SIG-M5 (cell line): ENCODE data around the gene ALKBH3.

Source experiments
- DNase-seq: peaks from one replicate; lab custom pipeline; 2025; lab: John Stamatoyannopoulos, UW

The ALKBH3 gene

DNA sequence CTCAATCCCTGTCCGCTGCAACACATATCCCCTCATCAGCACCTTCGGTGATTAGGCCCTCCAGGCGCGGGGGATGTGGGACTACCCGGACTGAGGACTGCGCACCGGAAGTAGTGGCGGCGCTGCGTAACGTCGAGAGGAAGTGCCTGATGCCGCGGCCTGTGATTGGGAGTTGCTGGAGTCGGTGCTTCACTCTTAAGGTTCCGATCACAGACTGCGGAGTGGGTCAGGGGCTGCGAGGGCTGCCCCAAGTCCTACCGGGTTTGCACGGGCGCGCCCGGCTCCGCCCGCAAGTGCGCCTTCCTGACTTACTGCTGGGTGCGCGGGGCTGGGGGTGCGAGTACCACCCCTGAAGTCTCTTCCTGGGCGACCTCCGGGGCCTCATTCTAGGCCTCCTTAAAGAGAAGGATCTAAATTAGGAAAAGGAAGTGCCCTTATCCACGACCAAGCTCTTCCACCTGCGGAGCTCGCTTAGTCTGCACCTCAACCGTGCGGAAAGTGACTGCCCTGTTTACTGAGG lies at the start of gene ALKBH3:
TSS of gene ALKBH3 (plus strand) at position 192 of the 520 bp plus-strand sequence. CDS start 1,822 bp downstream, outside the sequence.
- DNase-seq = peak; percentile 46

DNA sequence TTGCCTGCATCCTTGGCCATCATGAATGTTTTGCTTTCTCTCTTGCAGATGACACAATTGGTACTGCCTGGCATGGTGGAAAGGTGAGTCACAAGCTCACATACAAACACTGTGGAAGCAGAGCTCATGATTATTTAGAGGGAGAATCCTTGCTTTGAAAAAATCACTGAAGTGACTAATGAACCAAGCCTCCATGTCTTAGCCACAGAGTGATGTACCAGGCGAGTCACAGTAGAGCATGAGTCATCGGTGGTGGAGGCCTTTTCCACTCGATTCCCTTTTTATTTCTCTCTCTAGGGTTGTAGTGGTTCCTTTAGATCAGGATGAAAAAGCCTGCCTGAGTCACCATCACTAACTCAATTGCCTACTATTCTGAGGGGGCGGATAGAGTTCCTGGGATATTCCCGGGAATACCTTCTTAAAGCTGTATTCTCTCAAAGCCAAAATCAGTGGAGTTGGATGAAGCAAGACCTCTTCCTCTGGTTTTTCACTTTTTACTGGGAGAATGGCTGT lies 49.6 kb upstream of the ALKBH3 start:
- no peak for DNase-seq

DNA sequence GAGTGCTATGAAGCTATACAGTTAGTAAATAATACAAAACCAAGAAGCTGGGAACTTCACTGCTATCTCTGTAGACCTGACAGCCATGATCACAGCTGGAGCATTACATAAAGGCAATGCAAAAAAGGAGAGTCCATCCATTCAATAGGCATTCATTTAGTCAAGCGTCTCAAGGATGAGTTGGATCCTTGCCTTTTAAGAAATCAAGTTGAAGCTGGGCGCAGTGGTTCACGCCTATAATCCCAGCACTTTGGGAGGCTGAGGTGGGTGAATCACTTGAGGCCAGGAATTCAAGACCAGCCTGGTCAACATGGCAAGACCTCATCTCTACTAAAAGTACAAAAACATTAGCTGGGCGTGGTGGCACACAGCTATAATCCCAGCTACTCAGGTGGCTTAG lies 48.1 kb upstream of the ALKBH3 start:
- no peak for DNase-seq

DNA sequence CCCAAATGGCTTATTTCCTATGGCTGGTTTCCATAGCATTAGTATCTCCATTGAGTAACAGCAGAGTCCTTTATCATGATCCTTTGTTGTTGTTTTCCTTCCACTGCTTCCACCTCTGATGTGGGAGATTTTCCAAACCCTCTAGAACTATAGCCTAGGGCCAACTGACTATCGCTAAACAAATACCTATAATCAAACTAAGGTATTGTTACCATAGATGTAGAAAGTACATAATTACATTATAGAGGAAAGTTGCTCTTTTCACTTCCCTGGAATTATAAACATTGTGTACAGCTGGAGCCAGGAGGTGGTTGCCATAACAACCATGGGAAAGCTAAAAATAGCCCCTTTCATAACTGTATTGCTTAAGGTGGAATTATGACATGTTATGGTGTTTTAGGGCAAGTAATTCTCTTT lies 47.0 kb upstream of the ALKBH3 start:
- DNase-seq = no peak

DNA sequence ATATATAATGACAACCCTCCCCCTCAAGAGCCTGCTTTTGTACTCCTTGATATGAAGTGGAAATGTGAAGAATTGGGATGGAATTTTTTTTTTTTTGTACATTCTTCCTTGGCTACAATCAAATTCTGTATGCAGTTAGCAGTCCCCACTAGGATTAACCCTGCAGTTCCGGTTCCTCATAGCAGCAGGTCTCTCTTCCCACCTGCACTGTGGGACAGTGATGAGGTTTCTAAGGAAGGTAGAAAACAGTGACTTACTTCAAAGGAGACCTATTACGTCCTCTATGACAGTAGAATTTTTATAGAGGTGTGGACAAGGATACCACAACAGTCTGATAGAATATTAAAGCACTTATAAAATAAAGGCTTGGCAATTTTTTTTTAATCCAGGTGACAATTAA lies 46.3 kb upstream of the ALKBH3 start:
- DNase-seq = no peak

DNA sequence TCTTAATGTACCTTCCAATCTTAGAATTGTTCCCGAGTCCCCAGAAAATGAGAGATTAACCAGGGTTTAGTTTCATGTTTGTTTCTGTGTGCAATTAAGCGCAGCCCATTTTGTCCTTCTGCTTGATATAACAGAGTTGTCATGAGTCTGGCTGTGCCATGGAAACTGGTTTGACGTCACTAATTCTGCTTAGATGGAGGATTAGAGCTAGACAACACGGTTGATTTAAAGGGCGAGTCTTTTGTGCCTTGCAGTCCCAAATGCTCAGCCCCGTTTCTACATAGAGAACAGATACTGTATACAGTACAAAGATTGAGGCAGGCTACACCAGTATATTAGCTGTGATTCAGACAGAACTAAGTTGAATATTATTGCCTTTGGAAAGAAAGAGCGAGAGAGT lies 45.5 kb upstream of the ALKBH3 start:
- DNase-seq = no peak

DNA sequence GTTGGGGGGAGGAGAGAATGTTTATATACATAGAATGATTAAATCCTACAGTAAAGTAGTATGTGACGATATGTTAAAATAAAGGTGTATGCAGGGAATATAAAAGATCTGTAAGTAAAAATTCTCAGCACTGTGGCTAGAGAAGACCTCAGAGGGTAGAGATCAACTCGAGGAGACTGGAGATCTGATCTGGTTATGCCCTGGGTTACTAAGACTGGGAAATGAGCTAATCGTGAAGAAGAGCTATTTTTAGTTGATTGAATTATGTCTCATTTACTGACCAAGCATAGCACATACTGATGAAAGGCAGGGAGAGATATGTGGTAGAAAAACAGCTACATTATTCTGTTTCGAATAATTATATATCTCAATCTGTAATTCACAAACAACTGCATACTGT lies 42.8 kb upstream of the ALKBH3 start:
- no peak for DNase-seq

DNA sequence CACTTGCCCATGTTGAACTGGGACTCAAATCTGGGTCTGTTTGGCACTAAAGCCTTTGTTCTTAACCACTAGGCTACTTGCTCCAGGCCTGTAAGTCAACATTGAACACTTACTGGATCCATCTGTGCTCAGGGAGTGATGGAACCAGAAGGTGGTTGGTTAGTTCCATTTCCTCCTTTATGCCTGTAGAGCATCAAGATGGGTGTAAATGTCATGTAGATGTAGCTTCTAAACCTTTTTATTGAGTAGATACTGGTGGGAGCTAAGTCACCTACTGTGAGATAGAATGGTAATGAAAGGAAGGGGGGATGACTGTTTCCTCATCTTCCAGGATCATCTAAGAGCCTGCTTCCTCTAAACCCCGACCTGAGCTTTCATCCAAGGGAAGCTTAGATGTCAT lies 38.6 kb upstream of the ALKBH3 start:
- DNase-seq = no peak

DNA sequence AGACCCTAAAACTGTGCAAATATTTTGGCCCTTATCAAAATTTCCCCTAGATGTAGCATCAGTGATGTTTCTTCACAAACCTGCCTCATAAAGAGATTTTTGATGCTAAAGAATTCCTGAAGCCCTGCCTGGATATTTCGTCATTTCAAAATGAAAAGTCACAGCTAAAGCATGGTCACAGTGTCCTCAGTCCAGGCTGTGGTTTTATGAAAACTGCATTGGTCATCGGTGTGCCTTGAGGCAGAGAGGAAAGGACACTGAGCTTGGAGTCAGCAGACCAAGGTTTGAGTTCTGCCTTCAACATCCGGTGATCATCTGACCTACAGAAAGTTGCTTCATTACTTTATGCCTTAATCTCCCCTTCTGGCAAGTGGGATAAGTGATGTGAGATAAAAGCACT lies 34.8 kb upstream of the ALKBH3 start:
- no peak for DNase-seq

DNA sequence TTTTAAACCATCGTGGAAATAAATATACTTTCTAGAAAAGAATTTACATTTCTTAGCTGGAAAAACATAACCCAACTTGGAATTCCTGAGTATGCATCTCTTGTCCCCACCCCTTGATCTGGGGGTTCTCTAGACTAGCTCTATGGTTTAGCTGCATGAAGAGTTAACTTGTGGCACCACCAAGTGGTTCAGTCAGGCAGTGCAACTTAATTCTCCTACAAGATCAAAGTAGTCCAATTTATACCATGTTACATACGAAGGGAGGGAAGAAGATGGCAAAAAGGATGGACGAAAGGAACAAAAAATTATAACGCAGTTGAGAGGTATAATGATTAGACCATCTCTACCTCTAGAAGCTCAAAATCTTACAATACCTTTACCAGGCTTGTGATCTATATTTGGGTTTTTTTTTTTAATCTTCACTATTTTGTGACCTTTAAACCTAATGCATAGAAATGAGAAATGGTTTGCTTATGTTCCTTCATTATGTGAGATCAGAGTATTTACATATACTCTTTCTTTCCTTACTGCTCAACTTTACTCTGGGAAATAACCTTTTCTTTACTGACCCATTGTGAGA lies 28.5 kb upstream of the ALKBH3 start:
- DNase-seq = no peak

DNA sequence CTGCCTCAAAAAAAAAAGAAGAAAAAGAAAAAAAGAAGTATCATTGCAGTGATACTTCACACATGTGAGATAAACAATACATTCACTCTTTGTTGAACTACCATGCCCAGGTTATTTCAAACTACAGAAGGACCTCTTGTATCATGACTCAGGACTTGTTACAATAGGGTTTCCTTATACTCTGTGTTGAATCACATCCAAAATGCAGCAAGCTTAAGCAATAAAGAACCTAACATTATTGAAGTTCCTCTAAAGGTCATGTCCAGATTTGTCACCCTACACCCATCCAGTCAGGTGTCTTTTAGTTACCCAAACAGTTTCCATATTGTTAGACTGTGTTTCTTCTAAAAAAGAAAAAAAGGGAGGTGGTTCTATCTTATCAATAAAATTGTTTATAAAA lies 26.9 kb upstream of the ALKBH3 start:
- DNase-seq = no peak

DNA sequence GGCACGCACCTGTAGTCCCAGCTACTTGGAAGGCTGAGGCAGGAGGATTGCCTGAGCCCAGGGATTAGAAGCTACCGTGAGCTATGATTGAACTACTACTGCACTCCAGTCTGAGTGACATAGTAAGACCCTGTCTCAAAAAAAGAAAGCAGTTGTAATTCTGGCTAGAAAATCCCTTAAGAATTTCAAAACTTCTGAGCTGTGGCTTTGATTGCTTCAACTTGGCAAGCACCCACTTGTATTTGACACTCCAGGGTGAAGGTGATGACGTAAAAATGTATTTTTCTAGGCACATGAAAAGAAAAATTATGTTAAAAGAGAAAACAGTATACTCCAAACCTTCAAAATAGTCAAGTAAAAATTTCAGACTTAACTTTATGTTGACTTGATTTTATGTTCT lies 23.6 kb upstream of the ALKBH3 start:
- no peak for DNase-seq

DNA sequence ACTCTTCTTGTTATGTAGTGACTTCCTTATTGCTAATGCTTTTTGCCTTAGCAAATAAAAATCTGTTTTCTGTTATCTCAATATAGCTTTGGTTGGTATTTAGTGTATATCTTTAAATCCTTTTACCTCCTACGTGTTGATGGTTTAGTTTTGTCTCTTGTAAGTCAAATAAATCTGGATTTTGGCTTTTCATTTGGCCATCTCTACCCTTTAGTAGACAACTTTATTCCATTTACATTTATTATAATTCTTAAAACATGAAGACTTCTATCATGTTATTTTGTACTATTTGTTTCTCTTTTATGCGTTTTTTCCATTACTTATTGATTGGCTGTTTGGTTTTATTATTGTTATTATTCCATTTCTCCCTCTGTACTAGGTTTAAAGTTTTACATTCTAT lies 19.5 kb upstream of the ALKBH3 start:
- no peak for DNase-seq

DNA sequence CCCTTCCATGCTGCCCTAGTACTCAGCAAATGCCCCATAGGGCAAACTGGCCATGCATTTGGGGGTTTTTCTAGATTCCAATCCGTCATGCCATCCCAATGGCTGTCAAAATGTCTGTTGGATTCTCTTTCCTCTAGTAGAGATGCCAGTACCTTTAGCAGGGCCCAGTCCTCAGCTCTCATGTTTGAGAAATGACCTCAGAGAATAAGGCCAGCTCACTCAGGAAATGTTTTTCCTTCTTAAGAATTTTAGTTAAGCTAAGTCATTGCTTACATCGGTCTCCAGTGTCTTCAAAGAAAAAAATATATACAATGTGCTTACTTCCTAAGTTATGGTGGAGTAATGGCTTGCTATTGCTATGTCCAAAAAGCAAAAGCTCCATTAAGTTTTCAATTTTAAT lies 14.1 kb upstream of the ALKBH3 start:
- DNase-seq = no peak

DNA sequence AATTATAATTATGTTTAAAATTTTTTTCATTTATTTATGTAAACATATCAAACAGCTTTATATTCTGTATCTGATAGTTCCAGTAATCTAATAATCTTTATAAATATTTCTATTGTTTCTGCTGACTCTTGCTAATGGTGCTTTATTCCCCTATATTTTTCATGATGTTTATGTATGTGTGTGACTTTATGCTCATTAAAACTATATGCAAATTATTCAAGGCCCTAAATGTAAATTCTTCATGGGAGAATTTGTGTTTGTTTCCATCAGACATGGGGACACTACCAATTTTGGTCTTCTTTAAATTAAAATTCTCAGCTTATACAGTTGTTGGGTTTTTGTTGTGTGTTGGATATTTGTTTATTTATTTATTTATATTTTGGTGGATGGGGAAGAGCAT lies 13.7 kb upstream of the ALKBH3 start:
- no peak for DNase-seq

DNA sequence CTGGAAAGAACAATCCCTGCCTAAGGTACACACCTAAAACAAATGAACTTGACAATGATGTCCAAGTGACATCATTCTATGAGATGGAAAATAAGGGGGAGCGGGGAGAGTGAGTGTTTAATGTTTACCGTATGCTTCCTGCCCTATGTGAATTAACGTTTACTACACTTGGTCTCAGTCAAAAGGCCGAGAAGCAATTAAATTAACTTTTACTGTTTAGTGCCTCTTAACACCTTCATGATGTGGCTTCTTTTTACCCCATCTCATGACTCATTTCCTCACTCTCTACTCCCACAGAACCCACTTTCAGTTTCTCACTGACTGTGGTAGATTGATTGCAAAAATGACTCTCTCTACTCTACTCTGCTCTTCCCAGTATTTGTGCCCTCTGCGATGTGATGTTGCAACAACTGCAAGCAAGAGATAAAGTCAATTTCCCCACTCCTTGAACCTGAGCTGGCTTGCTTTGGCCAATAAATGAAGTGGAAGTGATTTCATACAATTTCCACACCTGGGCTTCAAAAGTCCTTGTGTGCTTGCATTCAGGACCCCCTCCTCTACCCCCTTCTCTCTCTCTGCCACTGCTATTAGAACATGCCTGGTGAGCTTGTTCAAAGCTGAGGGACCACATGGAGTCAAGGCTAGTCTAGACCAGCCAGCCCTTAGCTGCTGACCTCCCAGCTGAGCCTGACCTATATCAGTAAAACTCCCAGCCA lies 11.6 kb upstream of the ALKBH3 start:
- peak; percentile 86 for DNase-seq

DNA sequence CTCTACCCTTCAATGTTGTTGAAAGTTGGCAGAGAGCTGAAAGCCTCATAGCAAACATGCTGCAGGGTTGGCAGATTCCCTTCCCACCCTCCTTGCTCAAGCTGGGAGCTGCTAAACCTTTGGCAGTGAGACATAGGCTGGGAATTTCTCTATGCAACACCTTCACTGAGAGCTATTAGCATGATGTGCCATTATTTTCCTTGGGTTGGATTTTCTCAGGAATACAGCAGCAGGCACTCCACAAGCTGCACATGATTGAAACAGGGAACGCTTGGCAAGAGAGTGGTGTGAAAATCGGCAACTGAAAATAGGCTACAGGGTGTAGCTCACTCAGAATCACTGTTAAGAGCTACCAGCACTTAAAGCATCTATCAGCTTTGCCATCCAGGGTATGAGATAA lies 9.6 kb upstream of the ALKBH3 start:
- no peak for DNase-seq

DNA sequence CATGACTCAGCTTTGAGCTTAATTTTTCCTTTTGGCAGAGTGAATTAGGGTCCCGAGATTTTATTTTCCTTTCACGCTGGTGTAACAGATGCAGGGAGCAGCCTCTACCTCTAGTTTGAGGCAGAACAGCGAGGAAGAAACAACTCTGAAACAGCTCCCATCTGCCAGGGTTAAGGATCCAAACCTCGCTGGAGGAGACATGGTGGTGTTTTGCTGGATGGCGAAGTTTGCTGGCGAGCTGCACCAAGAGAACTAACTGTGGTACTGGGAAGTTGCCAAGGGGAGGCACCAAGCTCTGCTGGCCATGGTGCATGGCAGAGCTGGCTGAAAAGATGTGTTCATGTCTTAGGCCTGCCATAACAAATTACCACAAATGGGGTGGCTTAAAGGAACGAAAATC lies 7.6 kb upstream of the ALKBH3 start:
- no peak for DNase-seq

DNA sequence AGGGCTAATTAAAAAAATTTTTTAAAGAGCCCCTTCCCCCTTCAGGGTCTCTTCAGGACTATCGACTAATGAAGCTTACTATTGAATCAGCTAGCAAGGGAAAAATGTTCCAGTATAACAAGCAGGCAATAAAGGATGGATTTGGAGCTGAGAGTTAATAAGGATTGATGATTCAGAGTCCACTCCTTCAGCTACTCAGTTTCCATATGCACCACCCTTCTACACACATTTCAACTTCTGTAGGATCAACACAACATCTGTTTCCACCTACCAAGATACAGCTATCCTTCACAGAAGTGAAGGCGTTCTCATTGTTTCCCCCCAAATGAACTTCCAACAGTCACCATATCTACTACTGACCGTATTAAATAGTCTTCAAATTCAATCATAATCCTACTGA lies 6.6 kb upstream of the ALKBH3 start:
- no peak for DNase-seq

DNA sequence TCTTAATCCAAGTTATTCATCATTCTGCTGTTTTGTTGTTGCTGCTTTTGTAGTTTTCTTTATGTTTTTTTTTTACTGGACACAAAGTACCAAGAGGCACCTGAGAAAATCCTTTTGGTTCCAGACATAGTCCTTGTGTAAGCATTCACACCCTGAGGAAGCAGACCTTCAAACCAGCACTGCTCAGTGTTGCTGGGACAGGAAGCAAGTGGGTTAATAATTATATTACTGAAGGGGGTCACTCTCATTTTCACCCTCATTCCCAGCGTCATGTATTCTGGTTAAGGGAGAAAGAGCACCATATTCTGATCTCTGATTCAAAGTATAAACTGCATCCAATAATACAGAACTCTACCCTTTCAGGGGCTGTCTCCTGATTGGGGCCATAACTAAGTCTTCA lies 5.9 kb upstream of the ALKBH3 start:
- DNase-seq = no peak

DNA sequence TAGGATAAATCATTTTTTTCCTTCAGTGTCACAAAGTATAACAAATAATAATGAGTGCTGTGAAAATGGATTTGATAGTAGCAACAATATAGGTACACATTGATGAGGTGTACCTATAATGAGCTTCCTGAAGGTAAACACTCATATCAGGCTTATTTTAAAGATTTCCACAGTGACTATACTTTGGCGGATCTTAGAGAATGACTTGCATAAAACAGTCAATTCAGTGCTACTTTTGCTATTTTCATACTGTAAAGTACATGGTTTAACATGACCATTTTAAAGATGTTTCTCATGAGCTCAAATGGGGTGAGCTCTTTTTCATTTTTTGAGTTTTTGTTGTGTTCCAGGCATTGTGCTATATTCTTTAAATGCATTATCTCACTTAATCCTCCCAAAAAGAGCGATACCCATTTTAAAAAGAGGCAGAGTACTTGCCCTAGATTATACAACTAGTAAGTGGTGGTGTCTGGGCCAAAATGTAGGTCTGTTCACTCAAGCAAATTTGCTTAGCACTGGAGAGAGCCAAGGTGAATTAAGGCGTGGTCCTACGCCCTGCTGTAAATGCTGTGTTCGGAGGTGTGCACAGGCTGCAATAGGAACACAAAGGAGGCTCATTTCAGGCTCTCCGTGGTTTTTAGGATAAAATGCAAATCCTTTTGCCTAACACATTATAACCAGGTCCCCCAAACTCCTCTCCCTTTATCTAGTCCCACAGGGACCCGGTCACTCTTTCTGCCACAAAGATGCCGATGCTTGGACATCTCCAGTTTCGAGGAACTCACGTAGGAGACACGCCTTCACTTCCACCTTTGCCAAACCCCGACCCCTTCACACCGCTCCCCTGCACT lies 617 bp upstream of the ALKBH3 start:
- DNase-seq = no peak

DNA sequence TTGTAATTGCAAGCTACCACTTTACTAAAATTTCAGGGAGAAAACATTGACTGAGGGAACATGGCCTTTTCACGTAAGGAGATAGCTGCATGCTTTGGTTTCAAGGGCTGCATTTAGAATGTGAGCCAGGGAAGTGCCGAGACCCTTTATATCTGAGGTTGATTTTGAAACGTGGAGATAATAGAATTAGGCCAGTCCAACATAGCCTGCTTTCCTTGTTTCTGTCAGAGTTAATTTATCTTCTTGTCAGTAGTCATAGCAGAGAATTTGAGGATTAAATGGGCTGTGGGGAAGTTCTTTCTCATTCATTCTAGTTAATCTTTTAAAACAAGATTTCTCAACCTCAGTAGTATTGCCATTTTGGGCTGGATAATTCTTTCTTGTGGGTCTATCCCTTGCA lies 12.2 kb downstream of the ALKBH3 start:
- no peak for DNase-seq

DNA sequence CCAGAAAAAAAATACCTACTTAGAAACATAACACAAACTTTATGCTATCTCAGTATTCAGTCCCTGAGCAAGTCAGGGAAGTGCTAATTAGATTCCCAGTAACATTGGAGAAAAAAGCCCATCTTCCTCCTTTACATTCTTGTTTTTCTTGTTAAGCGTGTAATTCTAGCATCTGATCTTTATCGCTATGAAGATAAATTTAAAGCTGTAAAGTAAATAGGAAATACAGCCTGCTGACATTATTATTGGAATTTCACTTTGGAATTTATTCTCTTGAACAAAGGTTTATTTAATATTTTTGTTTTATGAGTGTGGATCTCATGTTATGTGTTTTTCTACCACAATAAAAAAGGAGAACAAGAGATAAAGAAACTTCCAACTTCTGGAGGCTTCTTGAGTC lies 13.9 kb downstream of the ALKBH3 start:
- DNase-seq = no peak
